Nasal cavity respiratory epithelium epithelial cell of viscerocranial mucosa (primary cell): ENCODE data around the gene PSMD14. TPM values are rescaled to one million over a fixed set of nuclear protein-coding genes. Genes with fewer than 3 reads are reported as not detected.

Experiments
- total RNA-seq: library from RNA; depleted of rRNA; stranded (reverse); fragments of >200 nt; gene quantifications from 2 replicates; pipeline ENCODE4 v1.2.3, GENCODE V29; 2014

Gene PSMD14
- total RNA-seq = 116 and 126 TPM in 2 replicates

GRCh38 chr2:161308178-161308955, at the start of gene PSMD14:
PSMD14 (plus strand) TSS chr2:161308425; CDS start chr2:161318826, 10,401 bp downstream.

GRCh38 chr2:161415987-161416707, 107.9 kb downstream of the PSMD14 start, which contains the start of gene TBR1:
TBR1 (plus strand) TSS chr2:161416297; CDS start chr2:161416411, 114 bp downstream.

Other genes starting within 250 kb of the PSMD14 start
- 77.9 and 115 TPM in 2 replicates for gene TANK, start 148.0 kb upstream of the PSMD14 start, total RNA-seq
- gene TBR1, start 107.9 kb downstream of the PSMD14 start, total RNA-seq = under 0.01 TPM in 1 of 2 replicates, not detected in the other